Eye (tissue), 1 donor: Measurements from ENCODE around the gene NPR2.

Experiments
- DNase-seq: peaks from one replicate; pipeline ENCODE4 v3.0.0-alpha.2; 2015

The NPR2 gene

GRCh38 chr9:35791297-35791921, at the start of gene NPR2:
Gene NPR2 (plus strand): TSS chr9:35791591. CDS start chr9:35792409, 818 bp downstream.
- DNase-seq, result peak; percentile 59

DNA sequence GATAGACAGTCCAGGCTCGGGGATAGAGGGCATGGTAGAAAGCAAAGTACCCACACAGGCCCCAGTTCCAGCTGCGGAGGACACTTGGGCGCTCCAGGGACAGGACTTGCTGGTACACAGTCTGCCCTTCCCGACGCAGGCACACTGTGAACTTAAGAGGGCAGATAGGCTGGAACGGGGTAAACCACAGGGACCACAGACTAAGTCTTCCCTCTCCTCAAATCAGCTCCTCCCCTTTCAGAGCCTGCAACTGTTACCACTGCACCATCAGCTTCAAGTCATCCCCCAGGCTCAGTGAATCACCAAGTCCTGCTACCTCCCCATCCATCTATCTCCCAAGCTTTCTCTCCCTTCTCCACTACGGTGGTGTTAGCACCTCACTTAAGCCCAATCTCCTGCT, 49.7 kb upstream of the NPR2 start:
- DNase-seq, result no peak

GRCh38 chr9:35743452-35743851, 47.9 kb upstream of the NPR2 start:
- DNase-seq, result no peak

DNA sequence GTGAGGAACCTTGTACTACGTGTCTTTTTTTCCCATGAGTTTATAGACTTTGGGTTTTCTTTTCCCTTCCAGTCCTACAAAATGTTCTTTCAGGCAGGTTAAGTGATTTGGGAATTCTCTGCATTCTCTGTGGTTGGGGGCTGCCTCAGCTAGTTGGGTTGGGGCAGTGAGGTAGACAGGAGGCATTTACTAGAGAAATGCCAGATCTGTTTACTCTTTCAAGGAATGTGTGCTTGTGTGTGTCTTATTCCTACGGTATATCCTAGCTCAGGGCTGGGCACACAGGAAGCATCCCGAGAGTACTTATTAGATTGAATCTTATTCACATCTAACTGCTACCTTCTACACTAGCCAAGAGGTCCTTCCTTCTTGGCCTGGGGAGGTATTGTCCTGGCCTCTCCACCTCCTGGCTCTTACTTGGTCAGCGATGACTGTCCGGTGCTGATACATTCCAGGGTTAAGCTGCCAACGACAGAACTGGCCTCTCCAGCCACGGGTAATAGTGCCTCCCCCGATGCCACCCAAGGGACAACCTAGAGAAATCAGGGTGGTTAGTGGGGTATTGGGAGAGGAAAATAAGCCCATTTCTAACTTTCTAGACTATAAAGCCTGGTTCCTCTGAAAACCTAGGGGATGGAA, 47.4 kb upstream of the NPR2 start:
- DNase-seq, result no peak

DNA sequence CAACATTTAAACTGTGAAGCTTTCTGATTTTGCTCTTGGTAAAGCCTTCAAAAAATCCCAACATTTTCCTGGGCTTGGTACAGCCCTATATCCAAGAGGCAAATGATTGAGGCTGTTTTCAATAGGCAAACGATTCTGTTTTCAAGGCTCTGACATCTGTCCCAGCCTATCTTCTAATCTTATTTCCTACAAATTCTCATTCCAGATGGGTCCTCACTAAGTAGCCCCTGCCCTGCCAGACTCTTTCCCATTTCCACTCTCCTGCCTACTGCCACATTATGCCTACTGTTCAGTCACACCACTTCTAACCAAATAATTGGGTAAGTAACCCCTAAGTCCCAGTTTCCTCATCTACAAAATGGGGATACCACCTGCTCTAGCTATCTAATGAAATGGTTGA, 45.8 kb upstream of the NPR2 start:
- DNase-seq, result no peak

- DNase-seq, result no peak
Observed at GRCh38 chr9:35746583-35746982, 44.8 kb upstream of the NPR2 start.

GRCh38 chr9:35748242-35748857, 43.0 kb upstream of the NPR2 start:
- DNase-seq, result no peak

DNA sequence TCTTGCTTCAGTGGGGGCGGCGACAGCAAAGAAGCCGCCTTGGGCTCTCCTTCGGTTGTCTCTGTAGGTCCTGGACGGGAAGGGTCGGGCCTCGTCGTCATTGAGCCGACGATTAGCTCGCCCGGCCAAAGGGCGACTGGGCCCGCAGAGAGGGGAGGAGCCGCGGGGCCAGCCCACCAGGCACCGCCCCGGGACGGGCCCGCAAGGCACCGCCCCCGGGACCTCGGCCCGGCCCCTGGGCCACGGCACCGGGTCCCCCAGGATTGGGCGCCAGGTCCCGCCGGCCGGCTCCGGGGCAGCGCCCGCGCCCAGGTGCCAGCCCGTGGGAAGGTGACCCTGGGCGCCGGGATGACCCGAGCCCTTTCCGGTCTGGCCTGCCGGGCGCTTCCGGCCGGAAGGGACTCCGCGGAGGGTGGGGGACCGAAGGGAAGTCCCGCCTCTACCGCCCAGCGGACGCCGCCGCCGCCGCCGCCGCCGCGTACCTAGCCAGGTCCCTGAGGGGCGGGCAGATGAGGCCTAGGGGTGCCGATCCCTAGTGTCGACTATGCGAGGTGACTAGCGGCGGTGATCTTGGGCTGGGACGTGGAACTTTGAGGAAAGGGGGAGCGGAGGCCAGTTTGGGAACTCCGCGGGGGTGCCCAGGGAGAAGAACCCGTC, 42.4 kb upstream of the NPR2 start, which contains the start of the genes GBA2 and RGP1:
GBA2 (minus strand) TSS at position 371 of the 657 bp plus-strand sequence. CDS start 524 bp downstream, outside the sequence.
RGP1 (plus strand) TSS at position 430 of the 657 bp plus-strand sequence. CDS start 469 bp downstream, outside the sequence.
- peak; percentile 87 for DNase-seq

DNA sequence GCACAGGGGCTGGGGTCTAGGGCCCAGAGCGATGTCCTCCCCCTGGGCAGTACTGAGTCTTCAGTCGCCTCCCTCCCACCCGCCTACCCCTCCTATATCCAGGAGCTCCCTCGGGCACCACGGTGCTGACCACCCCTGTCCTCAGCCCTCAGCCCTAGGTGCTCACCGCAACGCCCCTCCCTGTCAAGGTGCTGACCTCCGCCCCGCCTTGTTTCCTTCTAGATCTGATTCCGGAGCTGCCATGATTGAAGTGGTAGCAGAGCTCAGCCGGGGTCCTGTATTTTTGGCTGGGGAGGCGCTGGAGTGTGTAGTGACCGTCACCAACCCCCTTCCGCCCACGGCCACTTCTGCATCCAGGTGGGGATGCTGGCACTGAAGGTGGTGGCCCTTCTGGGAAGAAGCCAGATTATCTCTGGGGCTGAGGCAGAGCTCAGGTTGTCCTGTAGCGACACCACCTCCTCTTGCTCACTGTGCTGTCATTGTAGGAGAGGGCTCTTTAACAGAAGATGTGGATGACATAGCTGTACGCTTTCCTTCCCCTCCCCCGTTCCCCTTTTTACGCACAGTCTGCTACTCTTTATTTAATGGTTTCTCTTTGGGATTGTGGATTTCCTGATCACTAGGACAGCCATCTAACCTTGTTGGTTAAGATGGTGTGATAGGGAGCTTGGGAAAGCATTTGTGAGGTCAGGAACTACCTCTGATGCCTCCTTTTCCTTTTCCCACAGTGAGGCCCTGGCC, 41.7 kb upstream of the NPR2 start:
- no peak for DNase-seq

- DNase-seq, result no peak
Observed at GRCh38 chr9:35750256-35750531, 41.2 kb upstream of the NPR2 start.

- DNase-seq, result no peak
Observed at GRCh38 chr9:35753466-35753865, 37.9 kb upstream of the NPR2 start.

GRCh38 chr9:35754264-35754663, 37.1 kb upstream of the NPR2 start, which contains the start of gene MSMP:
Gene MSMP (minus strand): TSS chr9:35754276. CDS start chr9:35754129, 147 bp downstream.
- no peak for DNase-seq

DNA sequence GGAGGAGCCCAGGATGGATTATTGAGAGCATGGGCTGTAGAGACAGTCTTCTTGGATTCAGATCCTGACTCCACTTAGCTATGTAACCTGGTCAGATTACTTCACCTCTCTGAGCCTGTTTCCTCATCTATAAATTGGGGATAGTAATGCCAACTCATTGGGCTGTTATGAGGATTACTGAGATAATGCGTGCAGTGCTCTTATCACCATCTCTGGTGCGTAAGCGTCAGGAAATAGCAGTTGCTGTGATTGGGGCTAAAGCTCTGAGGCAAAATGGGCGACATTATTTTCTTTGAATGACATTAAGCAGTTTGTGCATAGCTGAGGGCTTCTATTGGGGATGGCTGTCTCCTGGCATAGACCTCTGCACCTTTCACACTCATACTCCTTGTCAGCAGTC, 36.3 kb upstream of the NPR2 start:
- DNase-seq, result no peak

GRCh38 chr9:35756275-35757225, 34.8 kb upstream of the NPR2 start:
- DNase-seq, result peak; percentile 89

DNA sequence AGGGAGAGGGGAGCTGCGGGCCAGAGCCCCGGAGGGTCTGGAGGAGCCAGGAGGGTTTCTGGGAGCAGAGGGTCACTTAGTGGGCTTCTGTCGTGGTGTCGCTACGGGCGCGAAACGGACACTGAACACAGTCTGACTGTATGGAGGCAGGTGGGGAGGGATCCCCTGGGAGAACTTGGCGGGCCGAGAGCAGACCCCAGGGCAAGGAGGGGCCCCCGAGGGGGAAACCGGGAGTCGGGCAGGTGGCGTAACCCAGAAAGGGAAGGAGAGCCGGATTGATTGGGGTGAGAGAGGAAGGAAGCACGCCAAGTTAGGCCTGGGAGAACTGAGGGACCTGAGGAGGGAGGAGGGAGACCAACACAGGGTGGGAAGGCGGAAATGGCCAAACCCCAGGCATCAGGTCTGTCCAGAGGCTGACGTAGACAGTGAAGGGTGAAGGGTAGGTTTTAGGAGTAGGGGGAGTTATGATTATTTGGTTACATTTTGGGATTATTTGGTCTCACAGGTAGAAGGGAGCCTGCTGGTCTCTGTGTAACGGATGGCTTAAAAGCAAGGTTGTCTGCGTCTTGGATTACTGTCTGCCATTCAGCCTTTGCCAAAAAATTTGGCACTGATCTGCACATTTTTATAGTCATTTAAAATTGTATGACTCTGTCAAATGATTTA, 34.0 kb upstream of the NPR2 start:
- peak; percentile 82 for DNase-seq

DNA sequence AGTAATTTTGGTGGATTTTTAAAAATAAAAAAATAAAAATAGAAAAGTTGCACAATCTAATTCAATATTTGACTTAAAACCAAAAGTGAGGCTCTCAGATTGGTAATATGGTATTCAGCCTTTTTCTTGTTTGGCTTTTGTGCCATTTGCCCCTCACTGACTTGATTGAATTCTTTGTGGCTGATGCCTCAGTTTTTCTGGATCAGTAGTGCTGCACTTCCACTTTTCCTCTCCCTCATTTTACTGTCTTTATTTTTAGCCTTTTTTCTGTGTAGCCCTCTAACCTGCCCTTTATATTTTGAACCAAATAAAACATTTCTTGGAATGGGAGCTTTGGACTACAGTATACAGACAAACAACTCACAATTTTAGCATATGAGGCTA, 33.5 kb upstream of the NPR2 start:
- no peak for DNase-seq

GRCh38 chr9:35758475-35759050, 32.8 kb upstream of the NPR2 start:
- no peak for DNase-seq

DNA sequence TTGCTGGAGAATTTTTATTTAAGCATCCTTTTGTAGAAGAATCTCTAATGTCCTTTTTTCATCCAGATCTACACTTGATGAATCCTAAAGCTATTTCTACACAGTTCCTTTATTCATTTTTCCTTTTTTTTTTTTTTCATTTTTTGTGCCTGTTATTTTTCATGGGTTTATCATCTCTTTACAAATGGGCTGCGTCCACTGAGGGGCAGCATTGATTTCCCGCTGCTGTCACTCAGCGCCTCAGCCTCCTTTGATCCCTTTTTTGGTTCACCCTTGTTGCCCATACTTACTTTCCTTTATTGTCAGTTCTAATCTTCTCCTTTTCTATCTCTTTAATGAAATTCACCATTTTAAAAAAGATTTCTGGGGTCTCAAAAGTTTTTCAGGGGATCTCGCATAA, 31.6 kb upstream of the NPR2 start:
- no peak for DNase-seq

GRCh38 chr9:35760651-35761050, 30.7 kb upstream of the NPR2 start:
- DNase-seq, result no peak

DNA sequence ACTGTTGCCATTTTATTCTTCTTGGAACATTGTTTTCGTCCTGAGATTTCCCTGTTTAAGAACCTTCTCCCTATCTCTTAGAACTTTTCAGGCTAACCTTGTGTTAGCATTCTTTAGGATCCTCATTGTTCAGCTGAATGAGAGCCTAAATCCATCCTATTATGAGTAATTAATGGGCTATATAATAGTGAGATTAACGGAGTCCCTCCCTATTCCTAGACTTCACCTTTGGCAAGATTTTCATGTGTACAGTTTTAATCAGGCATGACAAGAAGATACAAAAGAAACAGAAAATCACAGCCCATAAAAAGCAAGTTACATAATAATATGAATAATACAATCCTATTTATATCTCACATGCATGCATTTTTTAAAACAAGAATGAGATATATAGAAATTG, 28.2 kb upstream of the NPR2 start:
- no peak for DNase-seq

- DNase-seq, result no peak
Observed at GRCh38 chr9:35763803-35764202, 27.6 kb upstream of the NPR2 start.
